Hindlimb muscle (tissue), 1 donor: ENCODE results near the gene ATXN7L1. TPM values are rescaled to one million over a fixed set of nuclear protein-coding genes. Genes with fewer than 3 reads are reported as not detected.
"Not testable (repeated sequence)": the region's sequence is repeated elsewhere in the genome, so short reads cannot be mapped to it uniquely, and the experiment has no call there.

Source experiments
- DNase-seq: peaks from one replicate; pipeline ENCODE4 v3.0.0-alpha.2; 2013
- polyA plus RNA-seq: library from polyadenylated mRNA; unstranded; fragments of 120-200 nt; gene quantifications from one replicate; pipeline ENCODE4 v1.2.1, GENCODE V29; 2013; ENCODE audit not compliant: insufficient read length

The ATXN7L1 gene
- polyA plus RNA-seq, 1 donor, result 7.5 TPM

GRCh38 chr7:105799006-105799405 lies 77.4 kb downstream of the ATXN7L1 start:
- DNase-seq, result no peak

DNA sequence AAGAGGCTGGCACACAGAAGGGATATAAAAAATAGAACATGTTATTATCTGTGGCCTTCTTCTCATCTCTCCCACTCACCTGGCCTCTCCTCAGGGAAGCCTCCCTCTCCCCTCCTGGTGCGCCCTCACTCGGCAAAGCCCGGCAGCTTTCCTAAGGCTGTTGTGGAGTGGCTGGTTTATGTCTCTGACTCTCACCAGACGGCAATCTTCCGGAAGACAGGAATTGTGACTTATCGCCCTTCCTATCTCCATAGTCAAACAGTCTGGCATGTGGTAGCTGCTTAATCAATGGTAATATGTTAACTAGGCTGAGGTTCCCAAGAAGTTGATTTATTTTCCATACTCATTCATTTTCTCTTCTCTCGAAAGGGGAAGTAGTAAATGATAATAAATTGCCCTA lies 78.7 kb downstream of the ATXN7L1 start:
- DNase-seq, result no peak

DNA sequence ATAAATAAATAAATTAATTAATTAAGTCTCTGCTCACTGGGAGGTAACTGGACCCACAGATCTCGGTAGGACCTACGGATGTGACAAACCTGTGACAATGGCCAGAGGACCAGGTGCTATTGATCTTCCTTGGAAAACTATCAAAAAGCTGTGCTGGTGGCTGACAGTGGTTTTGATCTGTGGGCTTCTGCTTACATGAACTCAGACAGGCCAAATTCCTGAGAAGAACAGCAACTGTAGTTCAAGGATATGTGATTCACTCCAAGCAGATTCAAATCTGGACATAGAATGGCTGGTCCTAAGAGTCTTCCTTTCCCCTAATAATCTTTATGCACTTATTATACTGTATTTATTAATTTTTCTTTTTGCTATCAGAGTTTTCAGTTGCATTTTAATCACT lies 80.0 kb downstream of the ATXN7L1 start:
- DNase-seq, result no peak

GRCh38 chr7:105794741-105795729 lies 81.4 kb downstream of the ATXN7L1 start:
- DNase-seq, result no peak

GRCh38 chr7:105792488-105793370 lies 83.7 kb downstream of the ATXN7L1 start:
- DNase-seq, result no peak

- DNase-seq, result no peak
Measured at GRCh38 chr7:105791926-105792325, 84.5 kb downstream of the ATXN7L1 start.

GRCh38 chr7:105790996-105791395 lies 85.4 kb downstream of the ATXN7L1 start:
- DNase-seq, result no peak

DNA sequence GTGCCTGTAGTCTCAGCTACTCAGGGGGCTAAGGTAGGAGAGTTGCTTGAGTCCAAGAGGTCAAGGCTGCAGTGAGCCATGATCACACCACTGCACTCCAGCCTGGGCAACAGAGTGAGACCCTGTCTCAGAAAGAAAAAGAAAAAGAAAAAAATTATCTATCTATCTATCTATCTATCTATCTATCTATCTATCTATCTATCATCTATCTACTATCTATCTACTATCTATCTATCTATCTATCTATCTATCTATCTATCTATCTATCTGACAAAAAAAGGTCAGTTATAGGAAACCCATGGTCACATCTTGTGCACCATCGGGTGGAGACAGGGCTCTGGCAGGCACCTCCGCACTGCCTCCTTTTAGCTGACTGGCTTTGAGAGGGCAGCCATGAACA lies 85.9 kb downstream of the ATXN7L1 start:
- not testable (repeated sequence) for DNase-seq

- DNase-seq, result no peak
Measured at GRCh38 chr7:105788816-105789349, 87.5 kb downstream of the ATXN7L1 start.

DNA sequence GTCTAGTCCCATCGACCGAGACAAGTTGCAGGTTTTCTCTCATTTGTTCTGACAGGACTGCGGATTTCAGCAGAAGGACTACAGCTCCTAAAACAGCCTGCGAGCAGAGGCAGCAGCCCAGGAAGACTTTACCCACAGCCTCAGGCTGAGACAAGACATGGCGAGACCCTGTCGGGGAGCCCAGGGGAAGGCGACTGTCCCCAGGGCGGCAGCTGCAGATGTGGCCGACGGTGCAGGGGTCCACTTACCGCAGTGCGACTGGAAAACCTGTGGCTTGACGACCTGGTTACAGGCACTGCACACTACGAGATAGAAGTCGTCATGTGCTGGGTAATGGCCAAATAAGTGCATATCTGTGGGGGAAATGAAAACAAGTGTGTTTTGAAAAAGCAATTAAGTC lies 88.0 kb downstream of the ATXN7L1 start:
- no peak for DNase-seq

- no peak for DNase-seq
Measured at GRCh38 chr7:105787793-105788192, 88.6 kb downstream of the ATXN7L1 start.

- no peak for DNase-seq
Measured at GRCh38 chr7:105786520-105787470, 89.6 kb downstream of the ATXN7L1 start.

GRCh38 chr7:105782391-105783042 lies 93.9 kb downstream of the ATXN7L1 start:
- no peak for DNase-seq

DNA sequence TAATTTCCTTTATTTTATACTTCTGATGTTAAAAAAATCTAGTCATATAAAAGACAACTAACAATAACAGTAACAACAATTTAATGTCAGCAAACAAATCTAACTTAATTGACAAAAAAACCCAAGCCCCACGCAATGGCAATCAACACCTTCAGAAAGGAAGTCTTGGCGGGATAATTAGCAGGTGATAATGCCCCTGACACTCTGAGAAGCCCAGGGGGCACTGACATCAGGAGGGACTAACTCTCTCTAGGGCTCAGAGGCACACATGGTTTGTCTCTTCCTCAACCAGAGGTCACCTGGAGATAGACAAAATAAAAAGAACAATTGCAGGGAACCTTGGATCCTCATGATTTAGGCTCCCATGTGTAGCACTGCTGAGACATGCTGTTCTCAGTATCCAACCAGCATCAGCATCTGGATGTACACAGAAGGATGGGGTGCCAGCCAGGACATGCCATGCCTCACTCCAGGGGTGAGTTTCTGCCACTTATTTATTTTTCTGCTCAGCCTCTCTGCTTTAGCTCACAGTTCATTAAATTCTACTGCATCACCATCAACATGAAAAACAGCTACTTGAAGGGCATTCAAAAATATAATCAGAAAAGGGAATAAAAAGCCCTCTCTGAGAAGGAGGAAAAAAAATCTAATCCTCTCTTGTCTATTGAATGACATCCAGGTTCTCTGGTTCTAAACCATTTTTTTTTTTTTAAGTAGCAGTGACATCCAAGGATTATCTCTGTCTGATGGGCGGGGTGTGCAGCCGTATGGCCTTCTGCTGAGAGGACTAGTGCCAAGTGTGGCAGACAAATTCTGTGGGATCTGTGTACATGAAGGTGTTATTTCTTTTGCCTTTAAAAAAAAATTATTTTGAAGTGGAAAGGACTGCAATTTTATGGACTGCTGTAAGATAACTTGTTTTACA lies 96.3 kb downstream of the ATXN7L1 start:
- no peak for DNase-seq

DNA sequence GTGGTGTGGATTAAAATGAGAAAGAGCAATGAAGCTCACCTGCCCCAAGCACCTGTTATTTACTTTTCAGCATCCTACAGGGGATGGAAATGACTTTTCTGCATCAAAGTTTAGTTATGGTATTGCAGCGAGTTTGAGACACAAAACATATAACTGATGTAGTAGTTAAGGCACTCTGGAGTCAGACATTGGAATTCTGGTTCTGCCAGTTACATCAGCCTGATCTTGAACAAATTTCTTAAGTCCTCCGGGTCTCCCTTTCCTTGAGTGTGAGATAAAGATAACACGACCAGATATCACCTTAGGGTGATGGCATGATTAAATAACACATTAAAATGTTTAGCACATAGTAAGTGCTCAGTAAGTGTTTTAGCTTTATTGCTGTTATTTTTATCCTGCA lies 97.4 kb downstream of the ATXN7L1 start:
- no peak for DNase-seq

- DNase-seq, result no peak
Measured at GRCh38 chr7:105776986-105777910, 99.2 kb downstream of the ATXN7L1 start.

DNA sequence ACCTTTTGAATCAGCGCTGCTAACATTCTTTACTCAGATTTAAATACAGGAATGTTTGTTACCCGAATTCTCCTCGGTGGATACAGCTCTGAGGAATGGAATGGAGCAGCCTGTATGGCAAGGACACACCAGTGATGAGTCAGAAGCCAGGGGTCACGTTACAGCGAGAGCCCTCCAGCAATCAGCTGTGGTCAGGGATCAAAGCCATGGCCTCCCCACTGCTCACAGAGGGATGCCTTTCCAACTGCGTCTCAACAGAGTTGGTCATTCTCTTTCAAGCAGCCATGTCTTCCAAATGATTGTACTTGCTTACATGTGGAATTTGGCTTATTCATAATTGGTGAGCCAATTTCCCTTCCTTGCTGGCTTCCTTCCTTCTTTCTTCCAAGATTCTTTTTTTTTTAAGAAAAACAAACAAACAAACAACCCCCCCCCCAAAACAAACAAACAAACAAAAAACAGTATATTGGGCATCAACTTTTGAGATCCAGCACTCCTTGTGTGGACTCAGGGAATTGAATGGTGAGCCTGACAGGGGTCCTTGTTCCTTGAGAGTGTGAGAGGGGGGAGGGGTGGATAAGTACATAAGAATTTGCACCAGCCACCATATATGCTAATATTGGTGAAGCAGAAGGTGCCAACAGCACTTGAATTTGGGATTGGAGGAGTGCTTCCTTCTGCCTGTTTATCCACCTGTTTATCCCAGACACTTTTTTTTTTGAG lies 100.2 kb downstream of the ATXN7L1 start:
- peak; percentile 23 for DNase-seq

GRCh38 chr7:105775580-105775979 lies 100.8 kb downstream of the ATXN7L1 start:
- DNase-seq, result no peak
